Tibial nerve (tissue), 4 donors: ENCODE data around the gene LRRC47. TPM values are rescaled to one million over a fixed set of nuclear protein-coding genes. Genes with fewer than 3 reads are reported as not detected.

Experiments
- DNase-seq, 2 donors: peaks; one replicate each; pipeline ENCODE4 v3.0.0-alpha.2; 2019; ENCODE audit warnings: low spot score in 2 of 2
- H3K27ac ChIP-seq, 4 donors: fragments of 200-600 bp; sonication (generic) in 3 of 4; one replicate each; pipeline ENCODE4 v1.5.1; 2017 to 2019; ENCODE audit warnings: mild to moderate bottlenecking in 1 of 4
- H3K27me3 ChIP-seq, 2 donors: fragments of 200-600 bp; sonication (generic) in 1 of 2; one replicate each; pipeline versions ENCODE4 v1.5.1 to v1.6.0; 2017 to 2019
- H3K36me3 ChIP-seq, 3 donors: fragments of 200-600 bp; sonication (generic); one replicate each; pipeline ENCODE4 v1.5.1; 2018 to 2019
- H3K4me1 ChIP-seq, 4 donors: fragments of 200-600 bp; sonication (generic) in 3 of 4; one replicate each; pipeline ENCODE4 v1.5.1; 2017 to 2019
- H3K4me3 ChIP-seq, 4 donors: fragments of 200-600 bp; sonication (generic) in 3 of 4; one replicate each; pipeline ENCODE4 v1.5.1; 2017 to 2019; ENCODE audit warnings: mild to moderate bottlenecking in 1 of 4, moderate library complexity in 1 of 4
- H3K9me3 ChIP-seq, 4 donors: fragments of 200-600 bp; sonication (generic) in 3 of 4; one replicate each; pipeline ENCODE4 v1.5.1; 2017 to 2019
- CTCF ChIP-seq, 5 experiments: fragments of 200-600 bp in 3 of 5; fragments of 450-650 bp in 2 of 5; sonication (generic) in 3 of 5; IDR thresholded peaks; one replicate each; pipeline ENCODE4 v1.5.1; 2016 to 2019; ENCODE audit warnings: antibody characterized with exemption in 5 of 5, mild to moderate bottlenecking in 3 of 5, moderate library complexity in 2 of 5
- EP300 ChIP-seq, 2 donors: sonication (generic); formaldehyde crosslinking; IDR thresholded peaks; one replicate each; pipeline ENCODE4 v1.6.1; 2017; ENCODE audit warnings: antibody characterized with exemption in 2 of 2, mild to moderate bottlenecking in 1 of 2
- POLR2A ChIP-seq, 2 donors: fragments of 450-650 bp; IDR thresholded peaks; one replicate each; pipeline ENCODE4 v1.6.1; 2017; ENCODE audit warnings: antibody characterized with exemption in 2 of 2, mild to moderate bottlenecking in 2 of 2, moderate library complexity in 2 of 2
- whole genome bisulfite sequencing, 2 donors: methylation state at CpG; one replicate each; pipeline ENCODE4 v1.1.5; 2018; 5-methylcytosine and 5-hydroxymethylcytosine counted together
- total RNA-seq, 4 donors: library from RNA; depleted of rRNA; stranded (reverse); fragments of >200 nt; gene quantifications; one replicate each; pipeline ENCODE4 v1.1.0, GENCODE V29; 2016

LRRC47 gene
- total RNA-seq, 4 donors from 2014 or later: 40.8 to 46.3 (median 42.6) TPM

- no peaks in the 10 kb centered on the region for H3K27me3 ChIP-seq
- no peaks in the 10 kb centered on the region for H3K9me3 ChIP-seq
- no peak for DNase-seq
- WGBS, 2 donors: 85 to 91% methylated on average over 30 of the region's 30 CpGs
- TF ChIP-seq CTCF (IDR thresholded peaks at IDR 0.05): no peak
- TF ChIP-seq EP300 (IDR thresholded peaks at IDR 0.05): no peak
- no peak for TF ChIP-seq POLR2A (IDR thresholded peaks at IDR 0.05)
- no peak overlapping the region for H3K4me3 ChIP-seq
- H3K4me1 ChIP-seq: peaks cover 0 to 2% (median 0%) of the 10 kb centered on the region in 4 donors
- H3K36me3 ChIP-seq: peaks cover 4 to 100% (median 45%) of the 10 kb centered on the region in 3 donors
- no peak overlapping the region for H3K27ac ChIP-seq
Observed at GRCh38 chr1:3783651-3784474, 12.4 kb downstream of the LRRC47 start.

- 93% methylated on average over 21 of the region's 21 CpGs for WGBS, 2 donors
- TF ChIP-seq POLR2A (IDR thresholded peaks at IDR 0.05): no peak
- no peak for TF ChIP-seq EP300 (IDR thresholded peaks at IDR 0.05)
- TF ChIP-seq CTCF (IDR thresholded peaks at IDR 0.05): no peak
Observed at GRCh38 chr1:3780901-3781300, 15.4 kb downstream of the LRRC47 start.

GRCh38 chr1:3779912-3780416, 16.3 kb downstream of the LRRC47 start:
- no peak for DNase-seq
- no peaks in the 10 kb centered on the region for H3K9me3 ChIP-seq
- H3K27me3 ChIP-seq: no peaks in the 10 kb centered on the region
- peaks cover 0 to 14% (median 11%) of the 10 kb centered on the region in 4 donors for H3K4me1 ChIP-seq
- TF ChIP-seq EP300 (IDR thresholded peaks at IDR 0.05): no peak
- no peak for TF ChIP-seq POLR2A (IDR thresholded peaks at IDR 0.05)
- TF ChIP-seq CTCF (IDR thresholded peaks at IDR 0.05): no peak
- no peak overlapping the region for H3K4me3 ChIP-seq
- H3K27ac ChIP-seq: no peak overlapping the region
- 90% methylated on average over 20 of the region's 20 CpGs for WGBS, 2 donors
- H3K36me3 ChIP-seq: peaks cover 4 to 80% (median 33%) of the 10 kb centered on the region in 3 donors

More at GRCh38 chr1:3780901-3781300, 15.4 kb downstream of the LRRC47 start:
- Histone ChIP-seq H3K4me3 (no peak overlapping the region), H3K27ac (no peak overlapping the region), H3K27me3 (no peaks in the 10 kb centered on the region), H3K4me1 (peaks cover 0 to 4% (median 2%) of the 10 kb centered on the region in 4 donors), H3K36me3 (peaks cover 4 to 89% (median 39%) of the 10 kb centered on the region in 3 donors), H3K9me3 (no peaks in the 10 kb centered on the region)
- DNase-seq: no peak

- Histone ChIP-seq H3K9me3 (no peaks in the 10 kb centered on the region), H3K36me3 (peaks cover 4 to 74% (median 33%) of the 10 kb centered on the region in 3 donors)
- WGBS, 2 donors: 88 to 90% methylated on average over 18 to 23 of the region's 23 CpGs
Observed at GRCh38 chr1:3779265-3779911, 16.9 kb downstream of the LRRC47 start.

More at GRCh38 chr1:3779265-3779911, 16.9 kb downstream of the LRRC47 start:
- no peak for TF ChIP-seq POLR2A (IDR thresholded peaks at IDR 0.05)
- no peak for TF ChIP-seq CTCF (IDR thresholded peaks at IDR 0.05)
- TF ChIP-seq EP300 (IDR thresholded peaks at IDR 0.05): no peak
- Histone ChIP-seq H3K27ac (no peak overlapping the region), H3K4me3 (no peak overlapping the region), H3K27me3 (no peaks in the 10 kb centered on the region), H3K4me1 (peaks cover 0 to 19% (median 17%) of the 10 kb centered on the region in 4 donors)
- DNase-seq: no peak
